Epithelial cell of prostate (primary cell): ENCODE measurements around the gene JAG1.
A peak's percentile ranks its signal among the peaks of the same experiment; 100 is the strongest.
"Not testable (repeated sequence)": the region's sequence is repeated elsewhere in the genome, so short reads cannot be mapped to it uniquely, and the experiment has no call there.

Experiments used
- DNase-seq: peaks from one replicate; pipeline ENCODE4 v3.0.0-alpha.2; 2011; ENCODE audit warnings: low read depth, low spot score
- H3K27ac ChIP-seq: fragments of 450-650 bp; 2 replicates; pipeline ENCODE4 v1.5.1; 2017; ENCODE audit warnings: mild to moderate bottlenecking

The JAG1 gene

GRCh38 chr20:10621149-10621548 lies 52.6 kb downstream of the JAG1 start:
- DNase-seq: no peak
- H3K27ac ChIP-seq: no peak overlapping the region

DNA sequence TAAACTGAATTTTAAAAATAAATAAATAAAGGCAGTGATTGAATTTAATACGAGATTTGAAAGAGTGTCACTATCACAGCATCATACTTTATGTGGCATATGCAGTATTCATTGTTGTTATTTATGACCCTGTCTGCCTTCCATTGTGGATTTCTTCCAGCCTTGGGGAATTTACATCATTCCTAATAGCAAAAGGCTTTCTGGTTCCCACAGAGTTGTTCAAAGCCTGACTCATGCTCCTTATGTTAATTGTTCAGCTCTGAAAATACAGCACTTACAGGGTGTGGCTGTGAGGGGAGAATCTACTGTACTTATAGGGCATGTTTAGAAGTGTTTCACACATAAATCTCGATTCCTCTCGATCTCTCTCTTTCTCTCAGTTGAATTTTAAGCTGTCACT lies 54.4 kb downstream of the JAG1 start:
- DNase-seq: peak; percentile 75
- peak overlapping the region; percentile 82 for H3K27ac ChIP-seq

DNA sequence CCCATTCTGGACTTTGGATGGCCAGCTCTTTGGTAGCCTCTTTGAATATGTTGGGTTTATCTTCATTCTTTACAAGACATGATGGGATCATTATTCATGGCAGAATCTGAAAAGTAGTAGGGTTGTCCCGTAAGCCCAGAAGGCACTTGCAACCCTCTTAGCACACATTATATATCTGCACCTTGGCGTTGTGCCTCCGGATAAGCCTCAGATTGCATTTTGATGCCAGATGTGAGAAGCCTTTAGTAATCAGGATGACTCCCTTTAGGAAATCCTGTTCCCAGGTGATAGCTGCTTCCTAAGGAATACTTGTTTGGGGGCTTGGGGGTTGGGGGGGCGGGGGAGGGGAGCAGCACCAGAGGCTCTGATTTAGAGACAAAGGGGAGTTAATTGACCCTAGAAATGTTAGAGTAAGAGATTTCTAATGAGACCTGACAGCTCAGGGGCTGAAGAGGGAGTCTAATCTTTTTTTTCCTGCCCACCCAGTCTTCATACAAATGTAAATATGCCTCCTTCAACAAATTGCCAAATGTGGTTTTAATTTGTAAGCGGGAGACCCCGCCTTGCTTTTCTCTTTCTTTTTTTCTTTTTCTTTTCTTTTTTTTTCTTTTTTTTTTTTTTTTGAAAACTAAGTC lies 55.1 kb downstream of the JAG1 start:
- no peak for DNase-seq
- H3K27ac ChIP-seq: peak overlapping the region; percentile 82

GRCh38 chr20:10617549-10618133 lies 56.2 kb downstream of the JAG1 start:
- not testable (repeated sequence) for H3K27ac ChIP-seq, DNase-seq

DNA sequence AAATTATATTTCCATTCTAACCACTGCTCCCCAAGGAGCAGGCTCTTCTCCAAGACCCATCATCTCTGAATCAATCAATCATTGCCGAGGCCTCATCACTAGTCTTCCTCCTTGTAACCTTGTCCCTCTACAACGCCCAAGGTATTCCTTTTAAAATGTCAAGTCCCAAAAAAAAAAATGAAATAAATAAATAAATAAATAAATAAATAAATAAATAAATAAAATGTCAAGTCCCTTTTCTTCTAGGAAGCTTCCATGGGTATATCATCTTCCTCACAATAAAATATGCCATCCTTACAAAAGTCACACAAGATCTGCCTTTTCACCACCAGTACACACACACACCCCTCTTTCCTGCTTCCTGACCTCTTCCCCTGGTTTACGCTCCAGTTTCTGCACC lies 57.6 kb downstream of the JAG1 start:
- no peak for DNase-seq
- H3K27ac ChIP-seq: no peak overlapping the region

DNA sequence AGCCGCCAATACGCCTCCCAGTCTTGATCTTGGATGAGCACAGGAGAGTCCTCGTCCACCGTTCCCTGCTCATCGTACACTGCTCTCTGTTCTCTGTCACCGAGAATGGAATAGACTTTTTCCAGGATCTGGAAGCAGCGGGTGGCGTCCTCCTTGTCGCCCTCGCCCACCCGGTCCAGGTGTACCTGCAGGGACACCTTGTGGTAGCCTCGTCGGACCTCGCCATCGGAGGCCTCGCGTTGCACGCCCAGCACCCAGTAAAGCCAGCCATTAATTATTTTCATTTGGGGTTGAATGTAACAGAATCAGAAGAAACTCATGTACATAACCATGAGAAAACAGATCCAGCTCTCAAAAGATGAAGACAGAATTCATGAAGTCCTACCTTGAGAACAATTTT lies 59.9 kb downstream of the JAG1 start:
- no peak overlapping the region for H3K27ac ChIP-seq
- DNase-seq: no peak

DNA sequence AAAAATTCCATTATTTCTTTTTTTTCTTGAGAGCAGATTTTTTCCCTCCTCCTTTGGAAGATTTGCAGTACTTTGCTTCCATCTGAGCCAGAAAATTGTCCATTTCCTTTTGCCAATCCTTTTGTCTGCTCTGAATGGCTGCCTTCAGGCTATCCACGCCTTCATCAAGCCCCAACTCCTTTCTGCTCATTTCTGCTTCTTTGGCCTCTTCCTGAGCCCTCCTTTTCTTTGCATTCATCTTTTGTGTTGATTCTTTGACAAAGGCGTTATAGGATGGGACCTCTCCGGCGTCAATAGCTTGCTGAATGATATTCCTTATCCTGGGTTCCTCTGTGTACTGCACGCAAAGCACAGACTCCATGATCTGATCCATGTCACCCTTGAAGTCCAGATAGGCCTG lies 60.4 kb downstream of the JAG1 start:
- DNase-seq, H3K27ac ChIP-seq: not testable (repeated sequence)

DNA sequence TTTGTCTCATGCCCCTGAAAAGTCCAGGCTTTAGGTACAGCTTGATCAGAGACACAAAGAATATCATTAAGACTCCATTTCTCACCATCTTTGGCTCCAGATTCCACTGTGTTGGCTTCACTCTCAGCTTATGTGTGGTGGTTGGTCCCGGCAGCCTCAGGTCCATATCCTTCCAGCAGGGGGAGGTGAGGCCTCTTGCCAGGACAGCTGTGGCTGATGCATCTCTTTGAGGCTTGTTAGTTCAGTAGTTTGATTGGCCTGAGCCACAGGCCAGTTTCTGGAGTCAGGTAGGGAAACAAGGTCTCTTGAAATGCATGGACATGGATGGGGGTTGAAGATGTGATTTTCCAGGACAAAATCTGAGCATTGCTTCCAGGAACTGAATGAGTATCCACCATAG lies 62.4 kb downstream of the JAG1 start:
- H3K27ac ChIP-seq: no peak overlapping the region
- DNase-seq: no peak

DNA sequence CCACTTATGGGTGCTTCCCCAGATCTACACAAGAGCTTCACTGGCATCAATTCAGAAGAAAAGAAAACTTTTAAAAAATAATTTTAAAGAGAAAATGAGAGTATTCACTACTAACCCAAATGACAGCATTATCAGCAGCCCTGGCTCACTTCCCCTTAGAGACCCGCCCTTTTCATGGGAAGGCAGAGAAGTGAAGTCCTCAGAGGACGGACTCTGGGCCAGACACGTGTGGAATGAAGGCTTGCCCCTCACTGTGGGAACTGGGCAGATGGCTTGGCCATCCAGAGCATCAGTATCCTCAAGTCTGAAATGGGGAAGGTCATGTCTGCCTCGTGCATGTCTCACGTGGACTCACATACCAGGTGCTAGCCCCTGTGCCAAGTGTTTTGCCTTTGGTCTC lies 63.5 kb downstream of the JAG1 start:
- DNase-seq: no peak
- H3K27ac ChIP-seq: no peak overlapping the region

- no peak overlapping the region for H3K27ac ChIP-seq
Observed at GRCh38 chr20:10609770-10610169, 64.0 kb downstream of the JAG1 start.

DNA sequence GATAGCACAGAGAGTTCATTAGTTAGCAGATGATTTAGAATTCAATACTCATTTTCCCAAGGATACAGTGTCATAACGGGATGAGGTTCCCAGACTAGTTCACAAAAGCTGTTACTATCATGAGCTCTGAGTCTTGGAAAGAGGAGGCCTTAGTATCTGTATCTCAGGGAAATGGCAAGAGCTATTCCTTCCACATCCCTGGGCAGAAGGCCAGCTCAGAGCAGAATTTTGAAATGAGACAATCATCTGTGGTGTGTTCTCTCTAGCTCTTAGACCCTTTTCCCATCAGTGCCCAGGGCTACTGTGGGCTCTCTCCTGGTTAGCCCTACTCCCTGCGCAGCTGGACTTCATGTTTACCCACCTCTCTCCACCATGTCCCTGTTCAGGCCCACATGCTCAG lies 64.5 kb downstream of the JAG1 start:
- H3K27ac ChIP-seq: no peak overlapping the region
- DNase-seq: no peak

More at GRCh38 chr20:10609770-10610169, 64.0 kb downstream of the JAG1 start:
- no peak for DNase-seq

DNA sequence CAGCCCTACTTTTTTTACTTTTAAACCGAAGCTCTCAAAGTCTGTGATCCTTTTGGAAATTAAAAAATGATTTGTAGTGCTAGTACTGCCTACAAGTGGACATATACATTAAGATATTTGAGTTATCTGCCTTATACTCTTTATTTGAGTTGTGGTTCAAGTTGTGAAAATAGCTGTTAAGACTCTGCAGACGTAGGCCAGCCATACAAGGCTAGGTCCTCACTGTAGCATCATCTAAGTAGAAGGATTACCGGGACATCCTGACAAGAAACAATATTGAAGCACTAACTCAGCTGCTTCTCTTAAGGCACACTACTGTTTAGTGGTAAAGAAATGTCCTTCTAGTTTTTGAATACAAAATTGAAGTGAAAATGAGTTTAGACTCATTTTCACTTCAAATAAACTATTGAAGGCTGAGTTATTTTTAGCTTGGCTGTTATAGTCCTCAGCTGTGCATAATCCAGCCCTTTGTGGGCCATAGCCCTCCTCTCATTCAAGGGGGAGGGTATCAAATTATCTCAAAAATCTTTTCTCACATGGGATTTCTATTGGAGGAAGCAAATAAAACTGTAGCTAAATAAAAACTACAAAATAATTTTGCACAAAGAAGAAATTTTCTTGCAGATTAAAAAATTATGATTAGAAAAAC lies 68.1 kb downstream of the JAG1 start:
- no peak for DNase-seq
- H3K27ac ChIP-seq: no peak overlapping the region

- no peak for DNase-seq
- peak overlapping the region; percentile 29 for H3K27ac ChIP-seq
Observed at GRCh38 chr20:10604865-10605440, 68.8 kb downstream of the JAG1 start.

DNA sequence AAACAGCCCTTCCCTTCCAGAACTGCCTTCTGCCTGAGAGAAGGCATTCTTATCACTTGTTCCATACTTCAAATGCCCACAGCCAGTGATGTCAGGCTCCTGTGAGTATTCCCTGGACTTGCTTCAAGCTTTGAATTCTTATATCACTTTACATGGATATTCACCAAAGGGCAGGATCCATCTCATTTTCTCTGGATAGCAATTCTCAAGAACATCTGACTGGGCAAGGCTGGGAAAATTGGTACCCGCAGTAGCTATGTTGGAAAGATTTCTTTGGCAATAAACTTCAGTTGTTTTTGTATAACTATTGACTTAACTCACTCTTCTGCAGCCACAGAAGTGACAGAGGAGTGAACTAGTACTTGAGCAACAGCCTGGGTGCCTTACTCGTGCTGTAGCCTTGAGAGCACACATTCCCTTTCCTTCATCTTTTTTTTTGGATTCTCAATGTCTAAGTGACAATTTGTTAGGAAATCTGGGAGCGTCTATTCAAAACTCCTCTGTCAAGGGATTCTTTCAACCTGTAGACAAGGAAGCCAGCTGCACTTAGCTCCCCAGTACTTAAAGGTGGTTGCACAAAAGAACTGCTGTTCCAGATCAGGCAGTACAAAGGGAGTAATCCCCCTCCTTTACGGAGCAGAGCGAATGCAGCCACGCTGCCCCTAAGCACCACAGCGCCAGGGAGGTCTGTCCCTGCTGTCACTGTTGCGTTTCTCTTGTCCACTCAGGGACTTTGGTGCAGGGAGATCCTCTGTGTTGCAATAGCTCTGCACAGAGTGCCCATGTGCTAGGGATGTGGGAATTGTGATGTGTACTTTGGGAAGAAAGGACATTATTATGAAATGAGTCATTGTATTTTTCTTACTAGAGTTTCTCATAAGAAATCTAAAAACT lies 69.6 kb downstream of the JAG1 start:
- no peak for DNase-seq
- H3K27ac ChIP-seq: peak overlapping the region; percentile 29

DNA sequence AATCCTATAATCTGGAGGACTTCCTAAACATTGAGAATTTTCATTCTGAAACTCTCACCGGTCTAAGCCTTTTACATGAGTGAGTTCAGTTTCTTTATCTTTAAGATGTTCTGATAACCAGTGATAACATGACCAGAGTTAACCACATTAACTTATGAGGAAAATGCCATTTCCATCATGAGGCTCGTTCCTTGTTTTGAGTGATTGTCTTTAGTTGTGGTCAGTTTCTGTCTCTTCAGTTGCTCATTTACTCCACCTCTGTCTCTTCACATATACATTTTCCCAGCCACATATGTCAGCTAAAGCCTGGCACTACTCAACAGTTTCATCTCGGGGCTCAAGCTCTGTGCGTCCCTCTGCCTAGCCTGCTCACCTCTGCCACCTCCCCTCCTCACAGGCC lies 70.4 kb downstream of the JAG1 start:
- no peak for DNase-seq
- H3K27ac ChIP-seq: no peak overlapping the region

DNA sequence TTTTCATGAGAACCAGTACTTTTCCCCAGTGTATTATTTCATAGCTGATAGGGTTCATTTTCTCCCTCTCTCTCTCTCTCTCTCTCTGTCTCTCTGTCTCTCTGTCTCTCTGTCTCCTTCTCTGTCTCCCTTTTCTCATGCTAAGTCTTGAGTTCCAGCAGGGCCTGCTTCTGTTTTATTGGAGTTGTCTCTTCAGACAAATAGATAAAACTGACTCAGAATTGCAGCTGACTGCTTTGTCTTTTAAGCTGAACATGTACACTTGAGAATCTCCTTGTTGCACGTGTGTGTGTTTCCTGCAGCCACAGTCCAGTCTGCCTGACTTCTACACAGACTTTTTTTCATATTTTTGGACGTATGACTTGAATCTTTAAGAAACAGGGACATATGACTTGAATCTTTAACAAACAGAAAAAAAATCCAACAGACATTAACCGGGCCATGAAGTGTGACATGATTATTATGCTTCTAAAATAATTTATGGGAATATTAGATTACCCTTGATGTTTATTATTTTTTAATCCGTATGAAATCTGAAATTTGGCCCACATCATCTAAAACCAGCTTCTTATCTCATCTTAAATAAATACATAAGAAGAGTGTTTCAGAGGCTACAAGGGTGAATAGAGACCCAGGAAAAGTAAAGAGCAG lies 71.5 kb downstream of the JAG1 start:
- DNase-seq: no peak
- no peak overlapping the region for H3K27ac ChIP-seq

GRCh38 chr20:10597637-10598036 lies 76.2 kb downstream of the JAG1 start:
- no peak for DNase-seq
- peak overlapping the region; percentile 79 for H3K27ac ChIP-seq

GRCh38 chr20:10596710-10597121 lies 77.1 kb downstream of the JAG1 start:
- DNase-seq: peak; percentile 52
- peak overlapping the region; percentile 33 for H3K27ac ChIP-seq

DNA sequence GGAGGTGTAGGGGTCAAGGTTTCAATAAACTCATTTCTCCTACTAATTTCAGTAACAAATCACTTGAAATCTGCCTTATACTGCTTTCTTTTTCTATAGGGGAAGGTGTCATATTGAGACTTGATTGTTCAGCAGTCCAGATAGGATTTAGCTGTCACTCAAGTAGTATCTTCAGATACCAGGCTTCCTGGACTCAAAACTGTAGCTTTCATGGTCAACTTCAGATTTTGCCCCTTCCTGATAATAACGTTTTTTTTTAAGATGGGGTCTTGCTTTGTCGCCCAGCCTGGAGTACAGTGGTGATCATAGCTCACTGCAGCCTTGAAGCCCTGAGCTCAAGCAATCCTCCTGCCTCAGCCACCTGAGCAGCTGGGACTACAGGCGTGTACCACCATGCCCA lies 77.8 kb downstream of the JAG1 start:
- no peak for DNase-seq

GRCh38 chr20:10595266-10595665 lies 78.5 kb downstream of the JAG1 start:
- DNase-seq: no peak
- no peak overlapping the region for H3K27ac ChIP-seq

More for the DNA sequence above, 77.8 kb downstream of the JAG1 start:
- H3K27ac ChIP-seq: no peak overlapping the region
